CD4-positive, CD25-positive, alpha-beta regulatory T cell (primary cell): Measurements from ENCODE around the gene BOLA2. TPM values are rescaled to one million over a fixed set of nuclear protein-coding genes. Genes with fewer than 3 reads are reported as not detected.
"Not testable (repeated sequence)": the region's sequence is repeated elsewhere in the genome, so short reads cannot be mapped to it uniquely, and the experiment has no call there.

ENCODE experiments used
- ATAC-seq, 2 donors: fragments of 150-1000 bp; cut with Tn5 transposase; one replicate each; pipeline ENCODE4 v1.10.0; 2021; ENCODE audit warnings: low read depth in 2 of 2, moderate number of reproducible peaks in 2 of 2, moderate library complexity in 1 of 2
- DNase-seq, 3 donors: peaks; one replicate each; pipeline versions ENCODE4 v3.0.0 to v3.0.0-alpha.2; 2012 to 2022; ENCODE audit warnings: mixed read lengths in 1 of 3
- H3K27ac ChIP-seq: one replicate; pipeline ENCODE4 v1.7.0; 2013; ENCODE audit warnings: mild to moderate bottlenecking, low read length; ENCODE audit not compliant: insufficient read depth, poor library complexity, severe bottlenecking
- H3K27me3 ChIP-seq: one replicate; pipeline ENCODE4 v1.7.0; 2013; ENCODE audit warnings: low read length; ENCODE audit not compliant: control insufficient read depth, insufficient read depth
- H3K36me3 ChIP-seq: one replicate; pipeline ENCODE4 v1.7.0; 2013; ENCODE audit warnings: mild to moderate bottlenecking, low read length, moderate library complexity; ENCODE audit not compliant: control insufficient read depth, insufficient read depth
- H3K4me1 ChIP-seq: 2 replicates; pipeline ENCODE4 v1.7.0; 2013; ENCODE audit warnings: mild to moderate bottlenecking, low read length; ENCODE audit not compliant: insufficient read depth, control insufficient read depth, poor library complexity, severe bottlenecking
- H3K4me3 ChIP-seq: one replicate; pipeline ENCODE4 v1.7.0; 2013; ENCODE audit warnings: low read depth, mild to moderate bottlenecking, low read length, moderate library complexity
- H3K9me3 ChIP-seq, 2 experiments: 1 replicate in 1 of 2; 2 replicates in 1 of 2; pipeline ENCODE4 v1.7.0; 2013; ENCODE audit warnings: low read length in 2 of 2, mild to moderate bottlenecking in 1 of 2, moderate library complexity in 1 of 2; ENCODE audit not compliant: control insufficient read depth in 2 of 2
- H3K27ac Mint-ChIP-seq, 3 donors: one replicate each; pipeline ENCODE4 v1.8.0; 2020 to 2022; ENCODE audit warnings: mild to moderate bottlenecking in 3 of 3, mixed read lengths in 3 of 3, moderate library complexity in 2 of 3
- H3K27me3 Mint-ChIP-seq: one replicate; pipeline ENCODE4 v1.8.0; 2022; ENCODE audit warnings: mild to moderate bottlenecking, mixed read lengths
- H3K36me3 Mint-ChIP-seq: one replicate; pipeline ENCODE4 v1.8.0; 2020; ENCODE audit warnings: mixed read lengths
- H3K4me1 Mint-ChIP-seq, 4 donors: one replicate each; pipeline ENCODE4 v1.8.0; 2020 to 2022; ENCODE audit warnings: mixed read lengths in 4 of 4, mild to moderate bottlenecking in 1 of 4
- H3K4me3 Mint-ChIP-seq, 4 donors: one replicate each; pipeline ENCODE4 v1.8.0; 2020 to 2022; ENCODE audit warnings: mild to moderate bottlenecking in 4 of 4, mixed read lengths in 4 of 4, moderate library complexity in 3 of 4
- H3K9me3 Mint-ChIP-seq, 7 donors: one replicate each; pipeline ENCODE4 v1.8.0; 2020 to 2022; ENCODE audit warnings: mixed read lengths in 7 of 7, mild to moderate bottlenecking in 3 of 7, moderate library complexity in 2 of 7
- polyA plus RNA-seq, 4 donors: library from polyadenylated mRNA; unstranded; fragments of 300-500 nt; fragmentation: Illumina TruSeq; gene quantifications; one replicate each; pipeline ENCODE4 v1.2.3, GENCODE V29; 2021
- total RNA-seq: library from RNA; stranded (reverse); gene quantifications from one replicate; pipeline ENCODE4 v1.2.3, GENCODE V29; 2022

Gene BOLA2
- total and polyA plus RNA-seq, 5 donors from 2014 or later, result 7.4 to 41.9 (median 20.5) TPM

GRCh38 chr16:29459706-29460646, 5.8 kb upstream of the BOLA2 start, which contains the start of gene SULT1A4:
Gene SULT1A4, plus strand, starts transcription at chr16:29459913. Its CDS starts 1,473 bp downstream, at chr16:29461386.
- not testable (repeated sequence) for H3K4me3 Mint-ChIP-seq, ATAC-seq, H3K4me1 ChIP-seq, H3K9me3 ChIP-seq, H3K36me3 Mint-ChIP-seq, H3K27ac ChIP-seq, H3K27me3 Mint-ChIP-seq, H3K36me3 ChIP-seq, H3K9me3 Mint-ChIP-seq, H3K27ac Mint-ChIP-seq, H3K4me1 Mint-ChIP-seq, DNase-seq, H3K27me3 ChIP-seq, H3K4me3 ChIP-seq

GRCh38 chr16:29457660-29458059, 3.5 kb upstream of the BOLA2 start:
- not testable (repeated sequence) for H3K27ac ChIP-seq, H3K36me3 Mint-ChIP-seq, H3K9me3 ChIP-seq, H3K4me1 Mint-ChIP-seq, H3K4me3 Mint-ChIP-seq, ATAC-seq, H3K27me3 Mint-ChIP-seq, H3K9me3 Mint-ChIP-seq, H3K27ac Mint-ChIP-seq, H3K36me3 ChIP-seq, H3K27me3 ChIP-seq, H3K4me3 ChIP-seq, H3K4me1 ChIP-seq, DNase-seq

DNA sequence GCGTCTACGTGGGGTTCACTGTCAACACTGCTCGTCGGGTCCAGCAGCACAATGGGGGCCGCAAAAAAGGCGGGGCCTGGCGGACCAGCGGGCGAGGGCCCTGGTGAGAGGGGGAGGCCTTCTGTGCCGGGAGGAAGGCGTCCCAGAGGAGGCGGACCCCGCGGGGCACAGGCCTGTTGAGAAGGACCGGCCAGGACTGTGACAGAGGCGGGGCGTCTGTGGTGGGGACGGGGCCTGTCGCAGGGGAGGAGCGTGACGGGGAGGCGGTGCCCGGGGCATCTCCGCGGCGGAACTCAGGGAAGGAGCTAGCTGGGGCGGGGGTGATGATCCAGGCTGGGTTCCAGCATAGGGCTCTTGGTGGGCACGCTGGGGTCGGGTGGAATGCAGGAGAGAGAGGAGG, 677 bp upstream of the BOLA2 start:
- H3K4me3 Mint-ChIP-seq, H3K27ac ChIP-seq, DNase-seq, H3K36me3 Mint-ChIP-seq, H3K4me1 Mint-ChIP-seq, H3K4me1 ChIP-seq, H3K36me3 ChIP-seq, H3K27ac Mint-ChIP-seq, H3K4me3 ChIP-seq, H3K27me3 Mint-ChIP-seq, H3K9me3 Mint-ChIP-seq, H3K27me3 ChIP-seq, H3K9me3 ChIP-seq: not testable (repeated sequence)
- peak; percentile 69 to 72 for ATAC-seq

DNA sequence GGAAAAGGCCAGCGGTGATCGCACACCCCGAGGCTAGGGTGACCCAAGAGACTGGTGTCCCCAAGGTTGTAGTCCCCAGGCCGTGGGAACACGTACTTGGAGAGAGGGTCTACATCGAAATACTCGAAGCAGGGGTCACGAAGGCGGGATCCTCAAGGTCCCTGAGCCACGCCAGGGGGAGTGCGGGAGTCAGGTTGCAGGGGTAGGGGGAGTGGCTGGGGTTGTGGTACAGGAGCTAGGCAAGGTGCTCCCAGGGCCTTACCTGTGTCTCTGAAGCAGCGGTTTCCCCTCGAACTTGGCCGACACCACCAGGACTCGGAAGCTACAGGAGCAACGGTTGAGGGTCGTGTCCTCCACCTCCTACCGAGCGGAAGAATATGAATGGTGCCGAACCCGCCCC, 397 bp downstream of the BOLA2 start:
- H3K27ac Mint-ChIP-seq, DNase-seq, H3K27ac ChIP-seq, H3K36me3 Mint-ChIP-seq, H3K4me3 Mint-ChIP-seq, H3K27me3 Mint-ChIP-seq, H3K4me1 ChIP-seq, H3K36me3 ChIP-seq, H3K27me3 ChIP-seq, H3K4me1 Mint-ChIP-seq, H3K9me3 ChIP-seq, H3K9me3 Mint-ChIP-seq, H3K4me3 ChIP-seq: not testable (repeated sequence)
- ATAC-seq, result peak; percentile 5 to 8

DNA sequence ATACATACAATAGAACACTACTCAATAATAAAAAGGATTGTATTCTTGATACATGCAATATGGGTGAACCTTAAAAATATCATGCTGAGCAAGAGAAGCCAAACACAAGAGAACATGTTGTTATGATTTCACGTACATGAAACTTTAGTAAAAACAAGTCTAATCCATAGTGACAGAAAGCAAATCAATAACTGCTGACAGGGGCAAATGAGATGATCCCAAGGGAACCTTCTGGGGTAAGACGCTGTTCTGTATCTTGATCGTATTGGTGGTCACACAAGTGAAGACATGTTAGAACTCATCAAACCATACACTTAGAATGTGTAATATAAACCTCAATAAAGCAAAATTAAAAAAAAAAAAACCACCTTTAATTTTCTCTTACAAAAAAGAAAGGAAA, 28.8 kb downstream of the BOLA2 start:
- not testable (repeated sequence) for H3K9me3 Mint-ChIP-seq, H3K4me1 Mint-ChIP-seq, H3K27ac ChIP-seq, ATAC-seq, H3K4me3 ChIP-seq, H3K9me3 ChIP-seq, H3K27me3 Mint-ChIP-seq, H3K36me3 ChIP-seq, DNase-seq, H3K27ac Mint-ChIP-seq, H3K36me3 Mint-ChIP-seq, H3K27me3 ChIP-seq, H3K4me1 ChIP-seq, H3K4me3 Mint-ChIP-seq

GRCh38 chr16:29423587-29423986, 30.6 kb downstream of the BOLA2 start:
- H3K36me3 Mint-ChIP-seq, H3K9me3 Mint-ChIP-seq, H3K4me1 ChIP-seq, H3K27ac Mint-ChIP-seq, H3K4me3 Mint-ChIP-seq, H3K4me3 ChIP-seq, H3K27me3 Mint-ChIP-seq, H3K27me3 ChIP-seq, H3K27ac ChIP-seq, H3K9me3 ChIP-seq, H3K36me3 ChIP-seq, ATAC-seq, DNase-seq, H3K4me1 Mint-ChIP-seq: not testable (repeated sequence)

- not testable (repeated sequence) for H3K9me3 ChIP-seq, H3K4me1 Mint-ChIP-seq, DNase-seq, H3K9me3 Mint-ChIP-seq, H3K27me3 Mint-ChIP-seq, H3K27me3 ChIP-seq, H3K27ac ChIP-seq, H3K4me3 Mint-ChIP-seq, H3K36me3 Mint-ChIP-seq, H3K4me1 ChIP-seq, H3K4me3 ChIP-seq, ATAC-seq, H3K36me3 ChIP-seq, H3K27ac Mint-ChIP-seq
These were observed 48.9 kb downstream of the BOLA2 start for GRCh38 chr16:29405249-29405648.
